GM23248 (cell line): ENCODE measurements around the gene SV2C. TPM values are rescaled to one million over a fixed set of nuclear protein-coding genes. Genes with fewer than 3 reads are reported as not detected.

Source experiments
- DNase-seq: peaks from one replicate; pipeline ENCODE4 v3.0.0-alpha.2; 2015
- H2AFZ ChIP-seq: fragments of 200-600 bp; sonication (generic); 2 replicates; pipeline ENCODE4 v1.6.1; 2016; ENCODE audit warnings: antibody characterized with exemption
- H3F3A ChIP-seq: fragments of 200-600 bp; sonication (generic); 2 replicates; pipeline ENCODE4 v1.6.1; 2016; ENCODE audit warnings: mild to moderate bottlenecking, antibody characterized with exemption, mixed run types; ENCODE audit not compliant: insufficient read depth
- H3K27ac ChIP-seq: fragments of 200-600 bp; sonication (generic); 2 replicates; pipeline ENCODE4 v1.5.1; 2016; ENCODE audit warnings: mild to moderate bottlenecking
- H3K27me3 ChIP-seq: fragments of 200-600 bp; sonication (generic); replicated peaks from 2 replicates; pipeline ENCODE4 v1.6.1; 2016; ENCODE audit warnings: mild to moderate bottlenecking; ENCODE audit not compliant: insufficient read depth
- H3K36me3 ChIP-seq: fragments of 200-600 bp; sonication (generic); 2 replicates; pipeline ENCODE4 v1.6.1; 2016; ENCODE audit warnings: low read depth, mild to moderate bottlenecking
- H3K4me1 ChIP-seq: fragments of 200-600 bp; sonication (generic); 2 replicates; pipeline ENCODE4 v1.6.1; 2016; ENCODE audit warnings: mild to moderate bottlenecking; ENCODE audit not compliant: insufficient read depth
- H3K4me2 ChIP-seq: fragments of 200-600 bp; sonication (generic); one replicate; pipeline ENCODE4 v1.6.1; 2016; ENCODE audit warnings: mild to moderate bottlenecking; ENCODE audit not compliant: unreplicated experiment
- H3K4me3 ChIP-seq: fragments of 200-600 bp; sonication (generic); 2 replicates; pipeline ENCODE4 v1.5.1; 2016; ENCODE audit warnings: mild to moderate bottlenecking
- H3K79me2 ChIP-seq: fragments of 200-600 bp; sonication (generic); 2 replicates; pipeline ENCODE4 v1.6.1; 2016; ENCODE audit warnings: mild to moderate bottlenecking; ENCODE audit not compliant: insufficient read depth
- H3K9ac ChIP-seq: fragments of 200-600 bp; sonication (generic); 2 replicates; pipeline ENCODE4 v1.6.1; 2016; ENCODE audit warnings: mild to moderate bottlenecking
- H3K9me2 ChIP-seq: fragments of 200-600 bp; sonication (generic); 2 replicates; pipeline ENCODE4 v1.6.1; 2016; ENCODE audit warnings: mixed run types, mild to moderate bottlenecking, moderate library complexity; ENCODE audit not compliant: insufficient read depth
- H3K9me3 ChIP-seq: fragments of 200-600 bp; sonication (generic); one replicate; pipeline ENCODE4 v1.6.1; 2017; ENCODE audit warnings: low read depth
- H4K20me1 ChIP-seq: fragments of 200-600 bp; sonication (generic); 2 replicates; pipeline ENCODE4 v1.6.0; 2016; ENCODE audit not compliant: insufficient read depth
- EZH2 ChIP-seq: fragments of 200-600 bp; sonication (generic); IDR thresholded peaks from 2 replicates; pipeline ENCODE4 v1.6.1; 2018; ENCODE audit warnings: antibody characterized with exemption, mild to moderate bottlenecking; ENCODE audit not compliant: insufficient read depth, poor library complexity, severe bottlenecking
- EZH2phosphoT487 ChIP-seq: fragments of 200-600 bp; sonication (generic); IDR thresholded peaks from 2 replicates; pipeline ENCODE4 v1.6.1; 2018; ENCODE audit warnings: antibody characterized with exemption, moderate library complexity, mild to moderate bottlenecking, low read depth; ENCODE audit not compliant: insufficient read depth
- WGBS, 2 experiments: methylation state at CpG; one replicate each; pipeline ENCODE4 v1.1.6; 2015 to 2017; ENCODE audit warnings: low lambda C conversion rate in 2 of 2, low coverage in 1 of 2; ENCODE audit errors: missing lambda C conversion rate in 2 of 2; 5-methylcytosine and 5-hydroxymethylcytosine counted together
- in situ Hi-C: fragments of 300-500 bp; cut with MboI; formaldehyde crosslinking; loops from 2 replicates; pipeline ENCODE4 v1.15.0; 2020
- polyA plus RNA-seq: library from polyadenylated mRNA; unstranded; fragments of >200 nt; fragmentation: Nextera tagmentation; extraction: Ambion mirVana; gene quantifications from 2 replicates; pipeline ENCODE4 v1.2.1, GENCODE V29; 2016
- small RNA-seq: library from RNA; depleted of rRNA; stranded (forward); fragments of <200 nt; gene quantifications from one replicate; pipeline ENCODE3, GENCODE V24; 2014; ENCODE audit warnings: low read depth, low replicate concordance
- total RNA-seq: library from RNA; depleted of rRNA; stranded (reverse); fragments of >200 nt; shearing (Covaris generic); gene quantifications from 2 replicates; pipeline ENCODE4 v1.2.3, GENCODE V29; 2014

SV2C gene
- total and polyA plus RNA-seq, 2 experiments from 2014 or later: not detected

DNA sequence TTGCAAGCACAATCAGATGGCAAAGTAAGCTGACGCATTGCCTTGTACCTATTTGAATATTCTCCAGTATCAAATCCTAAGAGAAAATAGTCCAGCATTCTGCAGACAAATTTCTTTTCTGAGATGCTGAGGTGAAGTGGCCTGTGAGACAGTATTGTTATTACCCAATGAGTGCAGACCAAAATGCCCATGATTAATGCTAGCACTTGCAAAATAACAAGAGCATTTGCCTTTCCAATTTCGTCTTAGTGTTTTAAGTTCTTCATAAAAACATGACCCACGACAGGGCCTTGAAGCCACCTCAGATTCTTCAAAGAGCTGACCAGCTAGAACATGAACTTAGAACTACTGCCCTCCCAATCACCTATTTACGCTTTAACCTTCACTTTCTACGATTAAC lies 317.3 kb downstream of the SV2C start:
- Histone ChIP-seq H3K4me3 (no peak overlapping the region), H3K27ac (no peak overlapping the region), H3K4me1 (0 out of 2 replicates have a peak, but pooled peaks cover 5% of the 10 kb centered on the region), H3F3A (no peaks in the 10 kb centered on the region), H3K27me3 (peaks cover 54% of the 10 kb centered on the region), H3K9me3 (no peaks in the 10 kb centered on the region), H3K36me3 (no peaks in the 10 kb centered on the region), H3K9ac (no peak overlapping the region), H3K79me2 (no peaks in the 10 kb centered on the region), H3K9me2 (no peaks in the 10 kb centered on the region), H2AFZ (no peak overlapping the region), H3K4me2 (no peak overlapping the region), H4K20me1 (no peaks in the 10 kb centered on the region)
- TF ChIP-seq EZH2phosphoT487 (no peak), EZH2 (no peak)
- no peak for DNase-seq
- WGBS, 2 experiments: 52 to 55% methylated on average over 5 of the region's 5 CpGs
- in situ Hi-C loops: no loop called here

DNA sequence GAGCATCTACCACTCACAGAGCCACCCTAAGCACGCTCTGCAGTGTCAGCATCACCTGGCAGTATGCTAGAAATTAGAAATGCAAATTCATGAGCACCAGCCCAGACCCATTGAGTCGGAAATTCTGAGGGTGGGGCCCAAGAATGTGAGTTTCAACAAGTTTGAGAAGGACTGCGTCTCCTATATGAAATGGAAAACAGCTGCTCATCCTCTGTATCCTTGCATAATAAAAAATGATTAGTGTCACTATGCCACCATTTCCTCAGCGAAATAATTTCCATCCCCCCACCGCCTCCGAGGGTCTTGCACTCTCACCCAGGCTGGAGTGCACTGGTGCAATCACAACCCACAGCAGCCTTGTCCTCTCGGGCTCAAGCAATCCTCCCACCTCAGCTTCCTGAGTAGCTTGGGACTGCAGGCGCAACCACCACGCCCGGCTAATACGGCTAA lies 318.6 kb downstream of the SV2C start:
- no peak overlapping the region for H3K4me2 ChIP-seq
- H3K27me3 ChIP-seq: peaks cover 56% of the 10 kb centered on the region
- H3K9me2 ChIP-seq: no peaks in the 10 kb centered on the region
- no peak overlapping the region for H3K9ac ChIP-seq
- H3K79me2 ChIP-seq: no peaks in the 10 kb centered on the region
- no peak overlapping the region for H3K27ac ChIP-seq
- in situ Hi-C loops: no loop called here
- H3K4me1 ChIP-seq: 0 out of 2 replicates have a peak, but pooled peaks cover 5% of the 10 kb centered on the region
- H3K36me3 ChIP-seq: no peaks in the 10 kb centered on the region
- no peaks in the 10 kb centered on the region for H3F3A ChIP-seq
- no peak for DNase-seq
- H3K4me3 ChIP-seq: no peak overlapping the region
- H4K20me1 ChIP-seq: no peaks in the 10 kb centered on the region
- TF ChIP-seq EZH2 (no peak), EZH2phosphoT487 (no peak)
- WGBS, 2 experiments: 2 to 4% methylated on average over 11 of the region's 11 CpGs
- no peak overlapping the region; the same call in 1 of the 2 replicates for H2AFZ ChIP-seq
- H3K9me3 ChIP-seq: no peaks in the 10 kb centered on the region

DNA sequence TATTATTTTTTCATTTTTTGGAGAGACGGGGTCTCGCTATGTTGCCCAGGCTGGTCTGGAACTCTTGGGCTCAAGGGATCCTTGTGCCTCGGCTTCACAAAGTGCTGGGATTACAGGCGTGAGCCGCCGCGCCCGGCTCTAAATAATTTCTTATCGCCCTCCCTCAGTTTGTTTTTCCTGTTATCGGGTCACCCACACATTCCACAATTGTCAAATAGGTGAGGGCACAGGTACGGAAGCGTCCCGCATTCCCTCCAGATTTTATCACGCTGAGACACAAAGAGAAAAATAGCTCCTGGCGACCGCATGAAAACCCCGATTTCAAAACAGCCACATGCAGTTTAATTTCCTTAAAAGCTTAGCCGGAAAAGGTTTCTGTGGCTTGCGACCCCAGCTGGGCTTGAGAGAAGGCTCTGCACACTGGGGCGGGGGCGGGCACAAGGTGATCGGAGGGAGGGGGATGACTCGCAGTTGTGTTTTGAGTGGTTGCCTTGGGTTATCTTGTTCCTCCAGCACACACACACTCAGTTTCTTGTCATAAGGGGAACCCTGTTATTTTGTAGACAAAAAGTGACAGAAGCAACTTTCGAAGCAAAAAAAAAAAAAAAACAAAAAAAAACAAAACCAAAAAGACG lies 319.2 kb downstream of the SV2C start:
- in situ Hi-C loops: no loop called here
- no peak overlapping the region for H3K9ac ChIP-seq
- H3K9me3 ChIP-seq: no peaks in the 10 kb centered on the region
- 4% methylated on average over 24 to 25 of the region's 25 CpGs for WGBS, 2 experiments
- no peak overlapping the region for H3K27ac ChIP-seq
- H3K9me2 ChIP-seq: no peaks in the 10 kb centered on the region
- no peaks in the 10 kb centered on the region for H4K20me1 ChIP-seq
- no peaks in the 10 kb centered on the region for H3K36me3 ChIP-seq
- H3K4me3 ChIP-seq: peak overlapping the region; percentile 65
- peak overlapping the region; percentile 52 for H2AFZ ChIP-seq
- H3K4me1 ChIP-seq: 0 out of 2 replicates have a peak, but pooled peaks cover 5% of the 10 kb centered on the region
- H3K79me2 ChIP-seq: no peaks in the 10 kb centered on the region
- DNase-seq: no peak
- no peaks in the 10 kb centered on the region for H3F3A ChIP-seq
- TF ChIP-seq EZH2 (peak; percentile 17), EZH2phosphoT487 (no peak)
- peaks cover 59% of the 10 kb centered on the region for H3K27me3 ChIP-seq
- peak overlapping the region; percentile 70 for H3K4me2 ChIP-seq

DNA sequence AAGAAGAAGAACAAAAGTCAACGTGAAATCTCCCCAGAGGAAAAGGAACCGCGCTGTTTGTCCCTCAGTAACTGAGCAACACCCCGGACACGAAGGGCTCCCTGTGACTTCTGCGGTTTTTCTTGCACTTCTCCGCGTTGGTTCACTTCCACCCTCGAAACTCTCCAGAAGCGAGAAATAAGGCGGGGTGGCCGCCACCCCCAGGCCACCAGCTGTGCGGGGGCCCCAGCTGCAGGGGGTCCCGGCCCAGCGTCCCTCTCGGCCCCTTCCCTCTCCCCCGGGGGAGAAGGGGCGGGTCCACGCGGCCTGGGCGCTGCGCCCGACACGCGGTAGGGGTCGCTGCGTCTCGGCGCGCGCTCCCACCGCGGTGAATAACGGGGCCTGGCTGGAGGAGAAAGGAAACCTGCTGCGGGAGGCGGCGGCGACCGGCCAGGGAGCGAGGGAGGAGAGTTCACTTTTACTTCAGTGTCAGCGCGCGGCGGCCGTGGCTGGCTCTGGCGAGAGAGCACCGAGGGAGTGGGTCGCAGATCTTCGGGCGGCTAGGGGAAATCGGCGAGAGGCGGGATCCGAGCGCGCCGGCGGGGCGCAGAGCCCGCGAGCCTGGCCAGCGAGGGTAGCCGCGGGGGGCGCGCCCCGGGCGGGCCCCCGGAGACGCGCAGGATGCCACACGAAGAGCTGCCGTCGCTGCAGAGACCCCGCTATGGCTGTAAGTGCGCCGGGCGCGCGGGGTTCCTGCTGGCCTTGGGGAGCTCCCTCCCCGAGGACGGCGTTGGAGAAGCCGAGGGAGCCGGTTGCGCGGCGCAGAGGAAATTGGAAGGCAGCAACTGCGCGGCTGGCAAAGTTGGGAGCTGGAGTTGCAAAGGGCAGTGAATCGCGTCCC lies 319.9 kb downstream of the SV2C start, which contains the start of gene IQGAP2:
TSS of gene IQGAP2 (plus strand) at position 400 of the 880 bp plus-strand sequence. CDS start at position 661, 261 bp downstream.
- no peak within 1 kb of the TSS for H3K27ac ChIP-seq
- in situ Hi-C loops: no loop called here
- H2AFZ ChIP-seq: peak within 1 kb of the TSS; percentile 52
- 1 to 3% methylated on average over 57 to 83 of the region's 92 CpGs for WGBS, 2 experiments
- no peaks in the 10 kb centered on the region for H3K79me2 ChIP-seq
- H3K4me2 ChIP-seq: peak within 1 kb of the TSS; percentile 70
- no peak for TF ChIP-seq EZH2phosphoT487
- TF ChIP-seq EZH2: peak; percentile 9
- H3K4me1 ChIP-seq: 0 out of 2 replicates have a peak, but pooled peaks cover 5% of the 10 kb centered on the region
- no peaks in the 10 kb centered on the region for H3K9me2 ChIP-seq
- H3K9ac ChIP-seq: no peak within 1 kb of the TSS
- H3K9me3 ChIP-seq: no peaks in the 10 kb centered on the region
- H4K20me1 ChIP-seq: no peaks in the 10 kb centered on the region
- H3K4me3 ChIP-seq: peak within 1 kb of the TSS; percentile 65
- peaks cover 61% of the 10 kb centered on the region for H3K27me3 ChIP-seq
- no peaks in the 10 kb centered on the region for H3K36me3 ChIP-seq
- DNase-seq: peak; percentile 35
- no peaks in the 10 kb centered on the region for H3F3A ChIP-seq

Small RNA genes lying within 50 kb of the gene (small RNA-seq; reads per million reads assigned to genes)
- not detected for gene AC113404.2
- gene RNA5SP186: not detected
